Cardiac muscle cell (in vitro differentiated cells and primary cell): ENCODE data around the gene PIGU. TPM values are rescaled to one million over a fixed set of nuclear protein-coding genes. Genes with fewer than 3 reads are reported as not detected.
A peak's percentile ranks its signal among the peaks of the same experiment; 100 is the strongest.

Source experiments
- DNase-seq, 2 donors: peaks; one replicate each; pipeline versions ENCODE4 v3.0.0 to v3.0.0-alpha.2; 2010 to 2017; ENCODE audit warnings: low read depth in 1 of 2, low spot score in 1 of 2
- H3K27ac ChIP-seq: fragments of 200-600 bp; sonication (generic); 2 replicates; pipeline ENCODE4 v1.5.1; 2016
- H3K27me3 ChIP-seq: fragments of 200-600 bp; sonication (generic); 2 replicates; pipeline ENCODE4 v1.6.0; 2016; ENCODE audit warnings: control low read depth
- H3K36me3 ChIP-seq: fragments of 200-600 bp; sonication (generic); 2 replicates; pipeline ENCODE4 v1.5.1; 2016; ENCODE audit warnings: control low read depth
- H3K4me1 ChIP-seq: fragments of 200-600 bp; sonication (generic); 2 replicates; pipeline ENCODE4 v1.8.1; 2017; ENCODE audit warnings: low read depth, mild to moderate bottlenecking, mixed run types
- H3K4me3 ChIP-seq: fragments of 200-600 bp; sonication (generic); 2 replicates; pipeline ENCODE4 v1.5.1; 2016; ENCODE audit warnings: mild to moderate bottlenecking
- H3K9me3 ChIP-seq: fragments of 200-600 bp; sonication (generic); 2 replicates; pipeline ENCODE4 v1.5.1; 2017; ENCODE audit warnings: low read depth, mild to moderate bottlenecking, control low read depth
- polyA plus RNA-seq: library from polyadenylated mRNA; unstranded; fragments of >200 nt; fragmentation: Nextera tagmentation; extraction: Ambion mirVana; gene quantifications from 2 replicates; pipeline ENCODE4 v1.2.1, GENCODE V29; 2016
- total RNA-seq: library from RNA; depleted of rRNA; stranded (reverse); fragments of >200 nt; gene quantifications from 2 replicates; pipeline ENCODE4 v1.2.3, GENCODE V29; 2016
- TF ChIP-seq, protein P1 (sequence below): IDR thresholded peaks from 2 replicates; pipeline ENCODE4 v1.5.1; 2012; ENCODE audit warnings: low read depth, mild to moderate bottlenecking, low read length

The PIGU gene
- total and polyA plus RNA-seq, 2 experiments from 2014 or later: 22.8 to 40.9 TPM

GRCh38 chr20:34629342-34629741 lies 47.5 kb downstream of the PIGU start:
- Histone ChIP-seq H3K36me3 (peaks cover 3% of the 10 kb centered on the region), H3K9me3 (no peaks in the 10 kb centered on the region), H3K27ac (no peak overlapping the region), H3K4me3 (no peak overlapping the region), H3K4me1 (peaks cover 16% of the 10 kb centered on the region), H3K27me3 (no peaks in the 10 kb centered on the region)
- TF ChIP-seq, protein P1, sequence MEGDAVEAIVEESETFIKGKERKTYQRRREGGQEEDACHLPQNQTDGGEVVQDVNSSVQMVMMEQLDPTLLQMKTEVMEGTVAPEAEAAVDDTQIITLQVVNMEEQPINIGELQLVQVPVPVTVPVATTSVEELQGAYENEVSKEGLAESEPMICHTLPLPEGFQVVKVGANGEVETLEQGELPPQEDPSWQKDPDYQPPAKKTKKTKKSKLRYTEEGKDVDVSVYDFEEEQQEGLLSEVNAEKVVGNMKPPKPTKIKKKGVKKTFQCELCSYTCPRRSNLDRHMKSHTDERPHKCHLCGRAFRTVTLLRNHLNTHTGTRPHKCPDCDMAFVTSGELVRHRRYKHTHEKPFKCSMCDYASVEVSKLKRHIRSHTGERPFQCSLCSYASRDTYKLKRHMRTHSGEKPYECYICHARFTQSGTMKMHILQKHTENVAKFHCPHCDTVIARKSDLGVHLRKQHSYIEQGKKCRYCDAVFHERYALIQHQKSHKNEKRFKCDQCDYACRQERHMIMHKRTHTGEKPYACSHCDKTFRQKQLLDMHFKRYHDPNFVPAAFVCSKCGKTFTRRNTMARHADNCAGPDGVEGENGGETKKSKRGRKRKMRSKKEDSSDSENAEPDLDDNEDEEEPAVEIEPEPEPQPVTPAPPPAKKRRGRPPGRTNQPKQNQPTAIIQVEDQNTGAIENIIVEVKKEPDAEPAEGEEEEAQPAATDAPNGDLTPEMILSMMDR: no peak
- DNase-seq: no peak

DNA sequence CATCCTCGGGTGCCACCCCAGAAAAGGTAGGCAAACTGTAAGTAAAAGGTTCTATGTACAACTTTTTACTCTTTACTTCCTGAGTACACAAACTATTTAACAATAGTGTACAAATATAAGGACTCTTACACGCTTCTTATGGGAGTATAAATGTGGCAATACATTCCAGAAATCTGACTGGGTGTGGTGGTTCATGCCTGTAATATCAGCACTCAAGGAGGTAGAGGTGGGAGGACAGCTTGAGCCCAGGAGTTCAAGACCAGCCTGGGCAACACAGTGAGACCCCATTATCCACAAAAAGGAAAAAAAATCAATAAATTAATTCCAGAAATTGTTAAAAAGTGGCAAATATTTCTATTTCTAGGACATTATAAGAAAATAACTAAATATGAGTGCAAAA lies 48.9 kb downstream of the PIGU start:
- H3K4me1 ChIP-seq: peaks cover 16% of the 10 kb centered on the region
- H3K9me3 ChIP-seq: no peaks in the 10 kb centered on the region

GRCh38 chr20:34627458-34627857 lies 49.4 kb downstream of the PIGU start:
- H3K36me3 ChIP-seq: no peaks in the 10 kb centered on the region
- DNase-seq: no peak
- no peaks in the 10 kb centered on the region for H3K9me3 ChIP-seq
- peaks cover 16% of the 10 kb centered on the region for H3K4me1 ChIP-seq
- TF ChIP-seq, protein P1: no peak
- H3K27me3 ChIP-seq: no peaks in the 10 kb centered on the region
- H3K27ac ChIP-seq: peak overlapping the region; percentile 64
- H3K4me3 ChIP-seq: no peak overlapping the region

More for the DNA sequence above, 48.9 kb downstream of the PIGU start:
- H3K27ac ChIP-seq: peak overlapping the region; percentile 64
- no peak overlapping the region for H3K4me3 ChIP-seq
- no peaks in the 10 kb centered on the region for H3K36me3 ChIP-seq
- no peaks in the 10 kb centered on the region for H3K27me3 ChIP-seq
- DNase-seq: no peak
- TF ChIP-seq, protein P1: no peak

DNA sequence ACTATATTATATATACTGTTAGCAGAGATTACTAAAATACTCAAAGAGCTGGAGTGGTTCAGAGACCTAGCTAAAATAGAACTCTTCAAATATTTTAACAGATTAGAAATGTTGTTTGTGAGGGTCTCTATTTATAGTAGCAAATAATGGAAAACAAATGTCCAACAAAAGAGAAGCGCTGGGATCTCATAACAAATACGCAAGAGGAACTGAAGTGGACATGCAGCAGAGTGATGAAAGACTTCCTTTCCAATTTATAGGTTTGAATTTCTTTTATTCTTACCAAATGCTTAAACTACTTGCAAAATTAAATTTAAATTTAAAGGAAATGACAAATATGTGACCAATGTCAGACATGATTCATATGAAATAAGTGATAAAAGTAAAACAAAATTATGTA lies 49.9 kb downstream of the PIGU start:
- DNase-seq: peak in 1 of 2 donors; percentile 17
- H3K4me3 ChIP-seq: no peak overlapping the region
- H3K9me3 ChIP-seq: no peaks in the 10 kb centered on the region
- H3K27ac ChIP-seq: no peak overlapping the region
- TF ChIP-seq, protein P1: no peak
- no peaks in the 10 kb centered on the region for H3K27me3 ChIP-seq
- peaks cover 16% of the 10 kb centered on the region for H3K4me1 ChIP-seq
- no peaks in the 10 kb centered on the region for H3K36me3 ChIP-seq

- Histone ChIP-seq H3K36me3 (no peaks in the 10 kb centered on the region), H3K27me3 (no peaks in the 10 kb centered on the region), H3K4me1 (peaks cover 16% of the 10 kb centered on the region), H3K9me3 (no peaks in the 10 kb centered on the region), H3K4me3 (no peak overlapping the region), H3K27ac (peak overlapping the region; percentile 43)
- no peak for DNase-seq
- TF ChIP-seq, protein P1: no peak
These were observed 52.3 kb downstream of the PIGU start for GRCh38 chr20:34624629-34625028.
